ENCODE results near the gene KCTD10.

GRCh38 chr12:109443794-109444193, 33.3 kb downstream of the KCTD10 start:
- TF ChIP-seq CTCF (IDR thresholded peaks at IDR 0.05) (no peak), POLR2A (IDR thresholded peaks at IDR 0.05) (no peak), POLR2AphosphoS5 (IDR thresholded peaks at IDR 0.05) (no peak)

Measured in transverse colon (tissue), 4 donors.